ENCODE measurements around the gene TMEM82. TPM values are rescaled to one million over a fixed set of nuclear protein-coding genes. Genes with fewer than 3 reads are reported as not detected.

Gene TMEM82
- total RNA-seq, 2 experiments from 2014 or later, result not detected

- no peak for TF ChIP-seq EZH2phosphoT487 (IDR thresholded peaks at IDR 0.05; ENCODE audit: borderline replicate concordance, low read depth, low read length)
- TF ChIP-seq, protein P1, sequence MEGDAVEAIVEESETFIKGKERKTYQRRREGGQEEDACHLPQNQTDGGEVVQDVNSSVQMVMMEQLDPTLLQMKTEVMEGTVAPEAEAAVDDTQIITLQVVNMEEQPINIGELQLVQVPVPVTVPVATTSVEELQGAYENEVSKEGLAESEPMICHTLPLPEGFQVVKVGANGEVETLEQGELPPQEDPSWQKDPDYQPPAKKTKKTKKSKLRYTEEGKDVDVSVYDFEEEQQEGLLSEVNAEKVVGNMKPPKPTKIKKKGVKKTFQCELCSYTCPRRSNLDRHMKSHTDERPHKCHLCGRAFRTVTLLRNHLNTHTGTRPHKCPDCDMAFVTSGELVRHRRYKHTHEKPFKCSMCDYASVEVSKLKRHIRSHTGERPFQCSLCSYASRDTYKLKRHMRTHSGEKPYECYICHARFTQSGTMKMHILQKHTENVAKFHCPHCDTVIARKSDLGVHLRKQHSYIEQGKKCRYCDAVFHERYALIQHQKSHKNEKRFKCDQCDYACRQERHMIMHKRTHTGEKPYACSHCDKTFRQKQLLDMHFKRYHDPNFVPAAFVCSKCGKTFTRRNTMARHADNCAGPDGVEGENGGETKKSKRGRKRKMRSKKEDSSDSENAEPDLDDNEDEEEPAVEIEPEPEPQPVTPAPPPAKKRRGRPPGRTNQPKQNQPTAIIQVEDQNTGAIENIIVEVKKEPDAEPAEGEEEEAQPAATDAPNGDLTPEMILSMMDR (conservative IDR thresholded peaks at IDR 0.05; ENCODE audit: low read length), result no peak
- intact Hi-C loops (cut with micrococcal nuclease; ENCODE audit: unreplicated experiment), result no loop called here
- Histone ChIP-seq H3K4me3 (ENCODE audit: low read depth, low read length, poor library complexity, severe bottlenecking) (no peak overlapping the region), H3K9me3 (ENCODE audit: low read length) (no peaks in the 10 kb centered on the region), H3K36me3 (ENCODE audit: insufficient read depth, low read length) (peaks cover 3% of the 10 kb centered on the region; the same call in 1 of the 2 replicates), H3K4me1 (ENCODE audit: insufficient read depth, low read length, poor library complexity, severe bottlenecking) (no peaks in the 10 kb centered on the region), H3K27ac (ENCODE audit: low read depth, low read length, poor library complexity, severe bottlenecking) (no peak overlapping the region), H4K20me1 (ENCODE audit: insufficient read depth, low read length) (no peaks in the 10 kb centered on the region), H3K79me2 (ENCODE audit: insufficient read depth, low read depth, low read length) (no peaks in the 10 kb centered on the region), H3K4me2 (ENCODE audit: low read length) (no peak overlapping the region), H3K9me2 (ENCODE audit: insufficient read depth, low read length) (no peaks in the 10 kb centered on the region), H2AFZ (ENCODE audit: low read length) (no peak overlapping the region)
- POLR2A ChIA-PET, result no interaction called here
- BruUV-seq (replicated peaks), result no TSS peak
- no peak for DNase-seq (ENCODE audit: low spot score)
- CTCF ChIA-PET (ENCODE audit: unreplicated experiment), result no interaction called here
Measured at GRCh38 chr1:15734296-15734695, 8.0 kb upstream of the TMEM82 start.

GRCh38 chr1:15734901-15735300 lies 7.4 kb upstream of the TMEM82 start:
- Histone ChIP-seq H3K36me3 (ENCODE audit: insufficient read depth, low read length) (0 out of 2 replicates have a peak, but pooled peaks cover 3% of the 10 kb centered on the region), H3K9me2 (ENCODE audit: insufficient read depth, low read length) (no peaks in the 10 kb centered on the region), H3K9me3 (ENCODE audit: low read length) (no peaks in the 10 kb centered on the region), H2AFZ (ENCODE audit: low read length) (no peak overlapping the region), H4K20me1 (ENCODE audit: insufficient read depth, low read length) (no peaks in the 10 kb centered on the region), H3K4me2 (ENCODE audit: low read length) (no peak overlapping the region), H3K27ac (ENCODE audit: low read depth, low read length, poor library complexity, severe bottlenecking) (no peak overlapping the region), H3K4me1 (ENCODE audit: insufficient read depth, low read length, poor library complexity, severe bottlenecking) (no peaks in the 10 kb centered on the region), H3K79me2 (ENCODE audit: insufficient read depth, low read depth, low read length) (no peaks in the 10 kb centered on the region), H3K4me3 (ENCODE audit: low read depth, low read length, poor library complexity, severe bottlenecking) (no peak overlapping the region)
- intact Hi-C loops (cut with micrococcal nuclease; ENCODE audit: unreplicated experiment), result no loop called here
- no peak for DNase-seq (ENCODE audit: low spot score)
- BruUV-seq (replicated peaks), result no TSS peak
- CTCF ChIA-PET (ENCODE audit: unreplicated experiment), result no interaction called here
- POLR2A ChIA-PET, result interaction anchor here (0.6 kb wide), 1 partner anchor 142 kb away, joined by 3 read pairs; no protein-coding TSS in a partner anchor
- TF ChIP-seq, protein P1 (conservative IDR thresholded peaks at IDR 0.05; ENCODE audit: low read length), result no peak
- no peak for TF ChIP-seq EZH2phosphoT487 (IDR thresholded peaks at IDR 0.05; ENCODE audit: borderline replicate concordance, low read depth, low read length)

GRCh38 chr1:15735304-15736037 lies 6.8 kb upstream of the TMEM82 start:
- DNase-seq (ENCODE audit: low spot score), result no peak
- H3K9me3 ChIP-seq (ENCODE audit: low read length), result no peaks in the 10 kb centered on the region
- no peak overlapping the region for H2AFZ ChIP-seq (ENCODE audit: low read length)
- CTCF ChIA-PET (ENCODE audit: unreplicated experiment), result no interaction called here
- no peak overlapping the region for H3K4me3 ChIP-seq (ENCODE audit: low read depth, low read length, poor library complexity, severe bottlenecking)
- BruUV-seq (replicated peaks), result no TSS peak
- H4K20me1 ChIP-seq (ENCODE audit: insufficient read depth, low read length), result no peaks in the 10 kb centered on the region
- no peak overlapping the region for H3K27ac ChIP-seq (ENCODE audit: low read depth, low read length, poor library complexity, severe bottlenecking)
- no peaks in the 10 kb centered on the region for H3K9me2 ChIP-seq (ENCODE audit: insufficient read depth, low read length)
- 0 out of 2 replicates have a peak, but pooled peaks cover 3% of the 10 kb centered on the region for H3K36me3 ChIP-seq (ENCODE audit: insufficient read depth, low read length)
- H3K79me2 ChIP-seq (ENCODE audit: insufficient read depth, low read depth, low read length), result no peaks in the 10 kb centered on the region
- POLR2A ChIA-PET, result interaction anchor here (0.6 kb wide), 2 partner anchors 36 to 142 kb away, joined by 3 read pairs; no protein-coding TSS in a partner anchor
- no peaks in the 10 kb centered on the region for H3K4me1 ChIP-seq (ENCODE audit: insufficient read depth, low read length, poor library complexity, severe bottlenecking)
- TF ChIP-seq, protein P1 (conservative IDR thresholded peaks at IDR 0.05; ENCODE audit: low read length), result no peak
- TF ChIP-seq EZH2phosphoT487 (IDR thresholded peaks at IDR 0.05; ENCODE audit: borderline replicate concordance, low read depth, low read length), result no peak
- intact Hi-C loops (cut with micrococcal nuclease; ENCODE audit: unreplicated experiment), result no loop called here
- no peak overlapping the region for H3K4me2 ChIP-seq (ENCODE audit: low read length)
